ENCODE measurements around the gene OSBPL10. TPM values are rescaled to one million over a fixed set of nuclear protein-coding genes. Genes with fewer than 3 reads are reported as not detected.

Gene OSBPL10
- total RNA-seq, 1 donor from 2014 or later: 20.1 TPM

GRCh38 chr3:31819441-31819840 lies 161.6 kb downstream of the OSBPL10 start:
- H3K36me3 ChIP-seq (ENCODE audit: control insufficient read depth, insufficient read depth, low read length): no peaks in the 10 kb centered on the region

GRCh38 chr3:31817411-31817966 lies 163.6 kb downstream of the OSBPL10 start:
- H3K27me3 ChIP-seq (ENCODE audit: control insufficient read depth, insufficient read depth, low read length): no peaks in the 10 kb centered on the region
- no peak for DNase-seq (ENCODE audit: low read depth)
- no peak for TF ChIP-seq CTCF (IDR thresholded peaks at IDR 0.05; ENCODE audit: insufficient read depth, low read length, poor library complexity, severe bottlenecking)
- H3K4me3 ChIP-seq (ENCODE audit: low read depth, low read length): no peak overlapping the region
- no peaks in the 10 kb centered on the region for H3K36me3 ChIP-seq (ENCODE audit: control insufficient read depth, insufficient read depth, low read length)

More at GRCh38 chr3:31819441-31819840, 161.6 kb downstream of the OSBPL10 start:
- no peak for TF ChIP-seq CTCF (IDR thresholded peaks at IDR 0.05; ENCODE audit: insufficient read depth, low read length, poor library complexity, severe bottlenecking)
- no peak for DNase-seq (ENCODE audit: low read depth)
- H3K4me3 ChIP-seq (ENCODE audit: low read depth, low read length): no peak overlapping the region
- H3K27me3 ChIP-seq (ENCODE audit: control insufficient read depth, insufficient read depth, low read length): no peaks in the 10 kb centered on the region

- no peaks in the 10 kb centered on the region for H3K36me3 ChIP-seq (ENCODE audit: control insufficient read depth, insufficient read depth, low read length)
- H3K4me3 ChIP-seq (ENCODE audit: low read depth, low read length): no peak overlapping the region
- H3K27me3 ChIP-seq (ENCODE audit: control insufficient read depth, insufficient read depth, low read length): no peaks in the 10 kb centered on the region
- no peak for TF ChIP-seq CTCF (IDR thresholded peaks at IDR 0.05; ENCODE audit: insufficient read depth, low read length, poor library complexity, severe bottlenecking)
- no peak for DNase-seq (ENCODE audit: low read depth)
Observed at GRCh38 chr3:31815631-31816440, 165.2 kb downstream of the OSBPL10 start.

- DNase-seq (ENCODE audit: low read depth): no peak
- no peak for TF ChIP-seq CTCF (IDR thresholded peaks at IDR 0.05; ENCODE audit: insufficient read depth, low read length, poor library complexity, severe bottlenecking)
- H3K36me3 ChIP-seq (ENCODE audit: control insufficient read depth, insufficient read depth, low read length): no peaks in the 10 kb centered on the region
- no peak overlapping the region for H3K4me3 ChIP-seq (ENCODE audit: low read depth, low read length)
- no peaks in the 10 kb centered on the region for H3K27me3 ChIP-seq (ENCODE audit: control insufficient read depth, insufficient read depth, low read length)
Observed at GRCh38 chr3:31815006-31815405, 166.1 kb downstream of the OSBPL10 start.

GRCh38 chr3:31813686-31814085 lies 167.4 kb downstream of the OSBPL10 start:
- no peak for TF ChIP-seq CTCF (IDR thresholded peaks at IDR 0.05; ENCODE audit: insufficient read depth, low read length, poor library complexity, severe bottlenecking)
- DNase-seq (ENCODE audit: low read depth): no peak
- Histone ChIP-seq H3K36me3 (ENCODE audit: control insufficient read depth, insufficient read depth, low read length) (no peaks in the 10 kb centered on the region), H3K4me3 (ENCODE audit: low read depth, low read length) (no peak overlapping the region), H3K27me3 (ENCODE audit: control insufficient read depth, insufficient read depth, low read length) (no peaks in the 10 kb centered on the region)

All from kidney epithelial cell (primary cell).